PC-9 (cell line): ENCODE results near the gene STK10.

ENCODE experiments used
- CTCF ChIP-seq: fragments of 200-600 bp; sonication (generic); conservative IDR thresholded peaks from 2 replicates; pipeline ENCODE4 v1.6.1; 2017; ENCODE audit warnings: mixed run types, antibody characterized with exemption, mild to moderate bottlenecking, moderate library complexity
- EZH2 ChIP-seq: fragments of 200-600 bp; sonication (generic); IDR thresholded peaks from 2 replicates; pipeline ENCODE4 v1.8.0; 2017; ENCODE audit warnings: antibody characterized with exemption, low read depth

- TF ChIP-seq CTCF = no peak
- no peak for TF ChIP-seq EZH2
Observed at GRCh38 chr5:172109749-172110148, 78.3 kb downstream of the STK10 start.
